K562 (cell line): ENCODE data around the gene PLEKHO1. TPM values are rescaled to one million over a fixed set of nuclear protein-coding genes. Genes with fewer than 3 reads are reported as not detected.

Source experiments
- HOXB6 ChIP-seq: fragments of 250-450 bp; sonication (Bioruptor Pico); IDR thresholded peaks from 2 replicates; pipeline ENCODE4 v1.5.1; 2022; ENCODE audit warnings: mild to moderate bottlenecking, borderline replicate concordance
- KDM2B ChIP-seq: fragments of 250-450 bp; sonication (Bioruptor Pico); IDR thresholded peaks from 2 replicates; pipeline ENCODE4 v1.8.0; 2021; ENCODE audit warnings: mild to moderate bottlenecking, moderate library complexity
- MAZ ChIP-seq, 2 experiments: fragments of 450-650 bp in 1 of 2; sonication (generic) in 1 of 2; formaldehyde crosslinking; IDR thresholded peaks in 1 of 2; conservative IDR thresholded peaks in 1 of 2; 2 replicates each; pipeline versions ENCODE4 v1.4.0 to v1.5.0; 2020; ENCODE audit warnings: mild to moderate bottlenecking in 1 of 2, missing genetic modification reagents in 1 of 2
- MEF2D ChIP-seq: conservative IDR thresholded peaks from 2 replicates; pipeline ENCODE4 v1.6.1; 2016; ENCODE audit warnings: low read depth, missing genetic modification characterization, missing compliant biosample characterization
- NFATC3 ChIP-seq: fragments of 450-650 bp; IDR thresholded peaks from 2 replicates; pipeline ENCODE4 v1.6.1; 2017; ENCODE audit warnings: mild to moderate bottlenecking
- PCBP1 ChIP-seq: fragments of 200-400 bp; formaldehyde crosslinking; IDR thresholded peaks from 2 replicates; pipeline ENCODE4 v1.6.1; 2018; ENCODE audit warnings: mild to moderate bottlenecking, low read depth, low read length; ENCODE audit not compliant: poor library complexity, severe bottlenecking
- PHF8 ChIP-seq: fragments of 200-600 bp; sonication (generic); IDR thresholded peaks from 2 replicates; pipeline ENCODE4 v1.6.1; 2012; ENCODE audit warnings: mixed run types, mild to moderate bottlenecking, inconsistent platforms, low read length, moderate library complexity, borderline replicate concordance
- RFX7 ChIP-seq: fragments of 250-450 bp; sonication (Bioruptor Pico); IDR thresholded peaks from 2 replicates; pipeline ENCODE4 v1.5.1; 2021; ENCODE audit warnings: mild to moderate bottlenecking
- SLC30A9 ChIP-seq: fragments of 250-450 bp; sonication (Bioruptor Pico); IDR thresholded peaks from 2 replicates; pipeline ENCODE4 v1.8.0; 2022; ENCODE audit warnings: mild to moderate bottlenecking, moderate library complexity
- ZNF764 ChIP-seq: fragments of 250-450 bp; sonication (Bioruptor Pico); IDR thresholded peaks from 2 replicates; pipeline ENCODE4 v1.4.0; 2020; ENCODE audit warnings: low read depth, mild to moderate bottlenecking, moderate library complexity
- polyA plus RNA-seq, 8 experiments: library from polyadenylated mRNA; depleted of rRNA in 4 of 8; stranded (reverse) in 5 of 8; unstranded in 3 of 8; fragments of >200 nt; fragmentation: Nextera tagmentation in 2 of 8; fragmentation: Illumina TruSeq in 1 of 8; extraction: Ambion mirVana in 2 of 8; extraction: Trizol in 1 of 8; gene quantifications; 2 replicates each; pipeline versions ENCODE4 v1.2.1 to v1.2.3, GENCODE V29; 2011 to 2014; ENCODE audit warnings: inconsistent platforms in 1 of 8, missing spikeins in 1 of 8
- total RNA-seq, 7 experiments: library from RNA; depleted of rRNA in 6 of 7; stranded (reverse); fragments of >200 nt in 6 of 7; fragmentation: Illumina TruSeq in 2 of 7; extraction: Trizol in 2 of 7; gene quantifications; 2 replicates each; pipeline versions ENCODE4 v1.2.1 to v1.2.3, GENCODE V29; 2011 to 2021; ENCODE audit warnings: low replicate concordance in 1 of 7
- TF ChIP-seq, protein P1 (sequence below): fragments of 250-450 bp; sonication (Bioruptor Pico); IDR thresholded peaks from 2 replicates; pipeline ENCODE4 v1.5.0; 2021; ENCODE audit warnings: mild to moderate bottlenecking, borderline replicate concordance
- TF ChIP-seq, protein P2 (sequence below), 2 experiments: fragments of 450-650 bp; conservative IDR thresholded peaks; 2 replicates each; pipeline ENCODE4 v1.6.1; 2017; ENCODE audit warnings: mild to moderate bottlenecking in 2 of 2, moderate library complexity in 2 of 2
- TF ChIP-seq, protein P3 (sequence below), 2 experiments: IDR thresholded peaks; 2 replicates each; pipeline ENCODE4 v1.6.1; 2012; ENCODE audit warnings: improper control_type of control experiment in 2 of 2, low read depth in 2 of 2, low read length in 2 of 2, borderline replicate concordance in 1 of 2
- TF ChIP-seq, protein P4 (sequence below): fragments of 450-650 bp; formaldehyde crosslinking; IDR thresholded peaks from 2 replicates; pipeline ENCODE4 v1.4.0; 2022; ENCODE audit warnings: missing genetic modification characterization
- TF ChIP-seq, protein P5 (sequence below): fragments of 450-650 bp; IDR thresholded peaks from 2 replicates; pipeline ENCODE4 v1.6.1; 2016; ENCODE audit warnings: mild to moderate bottlenecking

Gene PLEKHO1
- total and polyA plus RNA-seq, 9 of the 15 experiments (the other 6 are each of a cell fraction or from before 2014, with no cell fraction given) = 0.39 to 16.2 (median 9.6) TPM

DNA sequence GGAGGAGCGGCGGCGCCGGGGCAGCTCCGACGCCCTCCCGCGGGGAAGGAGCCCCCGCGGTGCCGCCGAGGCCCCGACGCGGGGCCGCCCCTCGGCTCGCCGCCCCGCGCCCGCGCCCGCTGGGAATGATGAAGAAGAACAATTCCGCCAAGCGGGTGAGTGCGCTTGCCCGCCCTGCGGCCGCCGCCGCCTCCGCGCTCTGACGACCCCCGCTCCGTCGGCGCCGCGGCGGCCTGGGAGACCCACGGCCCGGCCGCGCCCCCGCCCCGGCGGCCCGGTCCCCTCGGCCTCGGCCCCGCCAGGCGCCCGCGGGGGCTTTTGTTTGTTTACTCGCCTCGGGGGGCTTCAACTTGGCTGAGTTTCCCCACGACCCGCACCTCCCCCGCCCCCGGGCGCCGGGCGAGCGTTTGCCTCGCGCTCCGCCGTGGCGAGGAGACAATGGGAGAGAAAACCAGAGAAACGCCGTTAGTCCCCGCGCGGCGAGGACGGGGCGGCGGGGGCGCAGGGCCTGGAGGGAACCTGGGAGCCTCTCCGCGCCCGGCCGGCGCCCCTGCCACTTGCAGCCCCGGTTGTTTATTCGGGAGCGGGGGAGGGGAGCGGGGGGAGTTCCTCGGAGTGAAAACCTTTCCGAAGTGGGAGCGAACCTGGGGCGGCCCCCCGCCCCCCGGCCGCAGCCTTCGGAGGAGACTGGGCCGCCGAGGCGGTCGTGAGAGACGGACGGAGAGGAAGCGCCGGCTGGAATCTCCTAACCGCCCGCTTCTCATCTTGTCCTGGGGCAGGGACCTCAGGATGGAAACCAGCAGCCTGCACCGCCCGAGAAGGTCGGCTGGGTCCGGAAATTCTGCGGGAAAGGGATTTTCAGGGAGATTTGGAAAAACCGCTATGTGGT is 661 bp downstream of the PLEKHO1 start (continued):
- TF ChIP-seq, protein P1, sequence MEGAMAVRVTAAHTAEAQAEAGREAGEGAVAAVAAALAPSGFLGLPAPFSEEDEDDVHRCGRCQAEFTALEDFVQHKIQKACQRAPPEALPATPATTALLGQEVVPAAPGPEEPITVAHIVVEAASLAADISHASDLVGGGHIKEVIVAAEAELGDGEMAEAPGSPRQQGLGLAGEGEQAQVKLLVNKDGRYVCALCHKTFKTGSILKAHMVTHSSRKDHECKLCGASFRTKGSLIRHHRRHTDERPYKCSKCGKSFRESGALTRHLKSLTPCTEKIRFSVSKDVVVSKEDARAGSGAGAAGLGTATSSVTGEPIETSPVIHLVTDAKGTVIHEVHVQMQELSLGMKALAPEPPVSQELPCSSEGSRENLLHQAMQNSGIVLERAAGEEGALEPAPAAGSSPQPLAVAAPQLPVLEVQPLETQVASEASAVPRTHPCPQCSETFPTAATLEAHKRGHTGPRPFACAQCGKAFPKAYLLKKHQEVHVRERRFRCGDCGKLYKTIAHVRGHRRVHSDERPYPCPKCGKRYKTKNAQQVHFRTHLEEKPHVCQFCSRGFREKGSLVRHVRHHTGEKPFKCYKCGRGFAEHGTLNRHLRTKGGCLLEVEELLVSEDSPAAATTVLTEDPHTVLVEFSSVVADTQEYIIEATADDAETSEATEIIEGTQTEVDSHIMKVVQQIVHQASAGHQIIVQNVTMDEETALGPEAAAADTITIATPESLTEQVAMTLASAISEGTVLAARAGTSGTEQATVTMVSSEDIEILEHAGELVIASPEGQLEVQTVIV (CRISPR knock-in tag) = no peak
- TF ChIP-seq, protein P2, sequence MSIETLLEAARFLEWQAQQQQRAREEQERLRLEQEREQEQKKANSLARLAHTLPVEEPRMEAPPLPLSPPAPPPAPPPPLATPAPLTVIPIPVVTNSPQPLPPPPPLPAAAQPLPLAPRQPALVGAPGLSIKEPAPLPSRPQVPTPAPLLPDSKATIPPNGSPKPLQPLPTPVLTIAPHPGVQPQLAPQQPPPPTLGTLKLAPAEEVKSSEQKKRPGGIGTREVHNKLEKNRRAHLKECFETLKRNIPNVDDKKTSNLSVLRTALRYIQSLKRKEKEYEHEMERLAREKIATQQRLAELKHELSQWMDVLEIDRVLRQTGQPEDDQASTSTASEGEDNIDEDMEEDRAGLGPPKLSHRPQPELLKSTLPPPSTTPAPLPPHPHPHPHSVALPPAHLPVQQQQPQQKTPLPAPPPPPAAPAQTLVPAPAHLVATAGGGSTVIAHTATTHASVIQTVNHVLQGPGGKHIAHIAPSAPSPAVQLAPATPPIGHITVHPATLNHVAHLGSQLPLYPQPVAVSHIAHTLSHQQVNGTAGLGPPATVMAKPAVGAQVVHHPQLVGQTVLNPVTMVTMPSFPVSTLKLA (conservative IDR thresholded peaks at IDR 0.05) = no peak
- TF ChIP-seq, protein P3, sequence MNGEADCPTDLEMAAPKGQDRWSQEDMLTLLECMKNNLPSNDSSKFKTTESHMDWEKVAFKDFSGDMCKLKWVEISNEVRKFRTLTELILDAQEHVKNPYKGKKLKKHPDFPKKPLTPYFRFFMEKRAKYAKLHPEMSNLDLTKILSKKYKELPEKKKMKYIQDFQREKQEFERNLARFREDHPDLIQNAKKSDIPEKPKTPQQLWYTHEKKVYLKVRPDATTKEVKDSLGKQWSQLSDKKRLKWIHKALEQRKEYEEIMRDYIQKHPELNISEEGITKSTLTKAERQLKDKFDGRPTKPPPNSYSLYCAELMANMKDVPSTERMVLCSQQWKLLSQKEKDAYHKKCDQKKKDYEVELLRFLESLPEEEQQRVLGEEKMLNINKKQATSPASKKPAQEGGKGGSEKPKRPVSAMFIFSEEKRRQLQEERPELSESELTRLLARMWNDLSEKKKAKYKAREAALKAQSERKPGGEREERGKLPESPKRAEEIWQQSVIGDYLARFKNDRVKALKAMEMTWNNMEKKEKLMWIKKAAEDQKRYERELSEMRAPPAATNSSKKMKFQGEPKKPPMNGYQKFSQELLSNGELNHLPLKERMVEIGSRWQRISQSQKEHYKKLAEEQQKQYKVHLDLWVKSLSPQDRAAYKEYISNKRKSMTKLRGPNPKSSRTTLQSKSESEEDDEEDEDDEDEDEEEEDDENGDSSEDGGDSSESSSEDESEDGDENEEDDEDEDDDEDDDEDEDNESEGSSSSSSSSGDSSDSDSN (IDR thresholded peaks at IDR 0.05; ENCODE audit: borderline replicate concordance in 1 of 2, low read depth in 2 of 2, low read length in 2 of 2) = peak in 1 of 2 experiments; percentile 37; a peak in 1 of 4 replicates
- TF ChIP-seq, protein P4, sequence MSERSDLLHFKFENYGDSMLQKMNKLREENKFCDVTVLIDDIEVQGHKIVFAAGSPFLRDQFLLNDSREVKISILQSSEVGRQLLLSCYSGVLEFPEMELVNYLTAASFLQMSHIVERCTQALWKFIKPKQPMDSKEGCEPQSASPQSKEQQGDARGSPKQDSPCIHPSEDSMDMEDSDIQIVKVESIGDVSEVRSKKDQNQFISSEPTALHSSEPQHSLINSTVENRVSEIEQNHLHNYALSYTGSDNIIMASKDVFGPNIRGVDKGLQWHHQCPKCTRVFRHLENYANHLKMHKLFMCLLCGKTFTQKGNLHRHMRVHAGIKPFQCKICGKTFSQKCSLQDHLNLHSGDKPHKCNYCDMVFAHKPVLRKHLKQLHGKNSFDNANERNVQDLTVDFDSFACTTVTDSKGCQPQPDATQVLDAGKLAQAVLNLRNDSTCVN (CRISPR knock-in tag) = no peak
- TF ChIP-seq, protein P5, sequence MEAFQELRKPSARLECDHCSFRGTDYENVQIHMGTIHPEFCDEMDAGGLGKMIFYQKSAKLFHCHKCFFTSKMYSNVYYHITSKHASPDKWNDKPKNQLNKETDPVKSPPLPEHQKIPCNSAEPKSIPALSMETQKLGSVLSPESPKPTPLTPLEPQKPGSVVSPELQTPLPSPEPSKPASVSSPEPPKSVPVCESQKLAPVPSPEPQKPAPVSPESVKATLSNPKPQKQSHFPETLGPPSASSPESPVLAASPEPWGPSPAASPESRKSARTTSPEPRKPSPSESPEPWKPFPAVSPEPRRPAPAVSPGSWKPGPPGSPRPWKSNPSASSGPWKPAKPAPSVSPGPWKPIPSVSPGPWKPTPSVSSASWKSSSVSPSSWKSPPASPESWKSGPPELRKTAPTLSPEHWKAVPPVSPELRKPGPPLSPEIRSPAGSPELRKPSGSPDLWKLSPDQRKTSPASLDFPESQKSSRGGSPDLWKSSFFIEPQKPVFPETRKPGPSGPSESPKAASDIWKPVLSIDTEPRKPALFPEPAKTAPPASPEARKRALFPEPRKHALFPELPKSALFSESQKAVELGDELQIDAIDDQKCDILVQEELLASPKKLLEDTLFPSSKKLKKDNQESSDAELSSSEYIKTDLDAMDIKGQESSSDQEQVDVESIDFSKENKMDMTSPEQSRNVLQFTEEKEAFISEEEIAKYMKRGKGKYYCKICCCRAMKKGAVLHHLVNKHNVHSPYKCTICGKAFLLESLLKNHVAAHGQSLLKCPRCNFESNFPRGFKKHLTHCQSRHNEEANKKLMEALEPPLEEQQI = no peak
- peak in 1 of 2 experiments; percentile 44; a peak in 1 of 4 replicates for TF ChIP-seq MAZ (CRISPR knock-in tag; conservative IDR thresholded peaks at IDR 0.05 in 1 of 2, IDR thresholded peaks at IDR 0.05 in 1 of 2)
- TF ChIP-seq NFATC3 = no peak
- TF ChIP-seq MEF2D (tag) = no peak
- peak; percentile 44; the same call in 1 of the 2 replicates for TF ChIP-seq PHF8
- peak; percentile 86 for TF ChIP-seq PCBP1
- no peak for TF ChIP-seq ZNF764 (CRISPR knock-in tag)
- TF ChIP-seq KDM2B (CRISPR knock-in tag) = 0 out of 2 replicates have a peak, but pooled peaks have one; percentile 16
- no peak for TF ChIP-seq HOXB6
- TF ChIP-seq SLC30A9 (CRISPR knock-in tag) = no peak
- no peak for TF ChIP-seq RFX7 (CRISPR knock-in tag)
